ENCODE results near the gene APEX1. TPM values are rescaled to one million over a fixed set of nuclear protein-coding genes. Genes with fewer than 3 reads are reported as not detected.

The APEX1 gene
- total RNA-seq (ENCODE audit: low replicate concordance) = 74.9 and 95.9 TPM in 2 replicates

DNA sequence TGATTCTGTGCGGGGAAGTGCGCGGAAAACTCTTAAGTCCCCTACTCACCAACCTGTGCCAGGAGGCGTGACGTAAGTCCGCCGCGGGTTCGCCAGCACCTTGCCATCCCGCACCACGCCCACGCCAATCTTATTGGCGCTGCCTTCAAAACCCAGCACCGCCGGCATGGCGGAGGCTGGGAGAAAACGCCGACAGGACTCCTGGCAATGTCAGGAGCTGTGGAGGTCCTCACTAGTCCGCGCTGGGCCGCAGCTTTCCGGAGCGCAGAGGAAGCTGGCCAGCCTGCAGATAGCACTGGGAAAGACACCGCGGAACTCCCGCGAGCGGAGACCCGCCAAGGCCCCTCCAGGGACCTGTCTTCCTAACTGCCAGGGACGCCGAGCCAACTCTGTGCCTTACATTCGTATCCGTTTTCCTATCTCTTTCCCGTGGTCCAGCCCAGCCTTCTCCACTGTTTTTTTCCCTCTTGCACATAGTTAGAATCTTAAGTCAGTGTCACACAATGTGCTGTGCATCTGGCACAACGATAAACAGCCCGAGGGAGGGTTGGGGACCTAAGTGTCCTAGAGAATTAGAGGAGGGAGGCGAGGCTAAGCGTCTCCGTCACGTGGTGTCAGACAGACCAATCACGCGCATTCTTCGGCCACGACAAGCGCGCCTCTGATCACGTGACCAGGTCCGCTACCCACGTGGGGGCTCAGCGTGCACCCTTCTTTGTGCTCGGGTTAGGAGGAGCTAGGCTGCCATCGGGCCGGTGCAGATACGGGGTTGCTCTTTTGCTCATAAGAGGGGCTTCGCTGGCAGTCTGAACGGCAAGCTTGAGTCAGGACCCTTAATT is at the start of gene APEX1, which contains the start of gene OSGEP:
Gene APEX1 (plus strand): TSS at position 711 of the 839 bp plus-strand sequence. CDS start 420 bp downstream, outside the sequence.
Gene OSGEP (minus strand): TSS at position 297 of the 839 bp plus-strand sequence. CDS start 129 bp downstream, at position 168.

DNA sequence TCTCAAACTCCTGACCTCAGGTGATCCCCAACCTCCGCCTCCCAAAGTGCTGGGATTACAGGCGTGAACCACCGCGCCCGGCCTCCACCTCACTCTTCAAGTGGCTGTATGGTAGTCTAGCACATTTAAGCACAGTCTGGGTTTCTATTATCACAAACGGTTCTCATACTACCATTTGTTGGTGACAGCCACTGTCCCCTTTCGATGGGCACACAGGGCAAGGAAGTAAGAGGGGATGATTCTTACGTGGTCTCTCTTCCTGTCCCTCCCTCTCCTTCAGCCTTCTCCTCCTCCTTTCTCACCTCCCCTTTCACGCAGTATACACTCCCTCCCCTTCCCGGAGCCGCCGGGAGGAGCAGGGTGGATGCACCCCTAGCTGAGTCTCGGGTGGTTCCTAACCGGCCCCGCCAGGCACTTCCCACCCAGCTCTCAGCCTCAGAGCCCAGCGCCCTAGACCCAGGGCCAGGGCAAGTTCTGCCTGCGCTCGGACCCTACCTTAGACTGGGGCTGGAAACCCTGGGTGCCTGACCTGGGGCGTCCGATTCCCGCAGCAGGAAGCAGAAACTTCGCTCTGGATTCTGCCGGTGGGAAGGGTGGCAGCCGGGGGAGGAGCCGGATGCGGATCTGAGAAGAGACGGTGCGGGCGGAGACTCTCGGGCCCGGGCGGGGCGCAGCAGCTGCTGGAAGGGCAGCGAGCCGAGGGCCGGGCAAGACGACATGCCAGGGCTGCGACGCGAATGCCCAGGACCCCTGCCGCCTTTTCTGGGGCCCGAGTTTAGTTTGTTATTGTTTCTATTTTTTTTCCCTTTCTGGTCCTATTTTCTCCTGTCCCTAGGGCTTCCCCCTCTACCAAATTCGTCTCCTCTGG is 41.9 kb upstream of the APEX1 start, which contains the start of gene TEP1:
Gene TEP1 (minus strand): TSS at position 626 of the 868 bp plus-strand sequence. CDS start 5,062 bp downstream, outside the sequence.

DNA sequence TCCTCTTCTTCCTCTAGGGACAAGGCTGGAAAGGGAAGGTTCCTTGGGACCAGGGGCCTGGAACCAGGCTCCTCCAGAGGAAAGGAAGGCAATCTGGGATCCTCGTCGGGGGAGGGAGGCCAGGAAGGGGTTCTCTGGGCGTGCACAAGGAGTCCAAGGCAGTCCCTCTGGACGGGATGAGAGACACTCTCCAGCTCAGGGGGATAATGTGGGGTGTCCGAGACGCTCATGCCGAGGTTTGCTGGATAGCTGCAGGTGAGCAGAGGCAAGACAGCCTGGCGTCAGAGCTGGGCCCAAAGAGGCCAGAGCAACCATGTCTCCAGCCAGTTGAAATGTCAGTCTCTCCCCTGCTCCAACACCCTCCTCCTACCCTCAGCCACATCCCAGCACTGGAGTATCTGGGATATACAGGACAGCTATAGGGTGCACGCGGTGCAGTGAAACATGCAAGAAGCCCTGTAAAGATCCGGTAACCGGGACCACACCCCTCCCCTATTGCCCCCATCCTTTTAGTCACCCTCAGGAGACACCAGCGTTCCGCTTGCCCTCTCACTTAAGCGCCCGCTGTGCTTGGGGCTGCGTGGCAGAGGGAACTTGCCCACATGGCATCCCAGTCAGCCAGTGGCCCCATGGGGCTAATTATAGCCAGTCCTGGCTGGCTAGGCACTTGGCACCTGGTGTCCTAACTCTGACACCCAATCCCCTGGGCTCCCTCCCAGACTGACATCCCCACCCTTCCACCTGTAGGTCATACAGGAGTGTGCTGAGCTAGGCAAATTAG is 19.3 kb upstream of the APEX1 start, which contains the start of gene KLHL33:
Gene KLHL33 (minus strand): TSS at position 585 of the 781 bp plus-strand sequence. CDS start 355 bp downstream, at position 230.

DNA sequence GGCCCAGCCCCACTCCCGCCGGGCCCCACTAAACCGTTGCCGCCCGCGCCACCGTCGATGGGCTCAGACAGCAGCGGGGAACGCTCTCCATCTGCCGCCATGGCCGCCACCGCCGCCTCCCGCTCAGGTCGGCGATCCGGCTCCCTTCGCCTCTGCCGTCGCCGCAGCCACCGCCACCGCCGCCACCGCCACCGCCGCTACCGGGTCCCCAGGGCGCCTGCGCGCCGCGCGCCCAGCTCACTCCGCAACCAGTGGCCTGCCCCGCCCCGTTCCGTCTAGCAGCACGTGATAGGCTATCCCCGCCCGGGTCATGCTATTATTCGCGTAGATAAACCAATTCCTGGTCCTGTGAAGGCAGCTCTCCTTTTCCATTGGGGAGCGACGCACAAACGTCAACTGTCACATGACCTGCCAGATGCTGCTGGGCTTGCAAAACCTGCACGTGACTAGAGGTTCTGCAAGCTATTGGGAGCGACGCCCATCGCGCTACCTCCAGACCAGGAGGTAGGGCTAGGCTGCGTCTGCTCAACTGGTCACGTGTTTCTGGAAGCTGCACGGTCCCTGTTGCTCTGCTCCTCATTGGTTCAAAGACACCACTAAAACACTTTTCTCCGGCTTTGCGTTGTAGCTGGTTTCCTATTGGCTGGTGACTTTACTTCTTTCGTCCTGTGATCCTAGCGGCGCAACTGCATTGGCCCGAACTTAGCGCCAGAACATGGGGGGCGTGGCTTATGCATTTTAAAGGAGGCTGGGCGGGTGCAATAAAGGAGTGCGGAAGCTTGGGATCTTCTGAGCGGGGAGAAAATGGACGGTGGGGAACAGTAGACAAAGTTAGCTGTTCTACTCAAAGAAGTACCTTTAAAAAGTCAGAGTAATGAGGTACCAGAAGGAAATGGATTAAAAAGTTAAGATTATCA is 6.5 kb downstream of the APEX1 start, which contains the start of gene PIP4P1:
Gene PIP4P1 (minus strand): TSS at position 210 of the 917 bp plus-strand sequence. CDS start 109 bp downstream, at position 101.

DNA sequence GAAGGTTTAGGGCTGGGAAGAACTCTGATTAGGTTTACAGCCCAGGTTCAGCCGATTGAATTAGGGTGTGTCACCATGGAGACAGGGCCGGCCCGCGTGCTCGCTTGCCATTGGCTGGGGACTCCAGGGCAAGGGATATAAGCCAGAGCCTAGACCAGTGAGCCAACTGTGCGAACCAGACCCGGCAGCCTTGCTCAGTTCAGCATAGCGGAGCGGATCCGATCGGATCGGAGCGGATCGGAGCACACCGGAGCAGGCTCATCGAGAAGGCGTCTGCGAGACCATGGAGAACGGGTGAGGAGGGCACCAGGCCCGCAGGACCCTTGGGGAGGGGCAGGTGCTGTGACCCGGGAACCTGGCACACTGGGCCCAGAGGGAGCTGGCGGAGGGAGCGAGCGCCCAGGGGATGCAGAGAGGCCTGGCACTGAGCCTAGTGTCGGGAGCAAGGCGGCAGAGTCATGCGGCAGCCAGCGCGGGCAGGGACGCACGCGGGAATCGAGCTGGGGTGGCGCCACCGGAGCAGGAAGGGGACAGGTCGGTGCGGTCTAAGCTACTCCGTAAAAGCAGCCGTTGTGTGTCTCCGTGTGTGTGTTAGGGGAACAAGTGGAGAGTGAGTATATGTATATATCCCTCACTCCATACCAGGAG is 14.3 kb downstream of the APEX1 start, which contains the start of gene PNP:
Gene PNP (plus strand): TSS at position 165 of the 648 bp plus-strand sequence. CDS start 119 bp downstream, at position 284.

Other genes starting within 250 kb of the APEX1 start
- gene OR11H6, start 231.5 kb upstream of the APEX1 start, total RNA-seq (ENCODE audit: low replicate concordance) = not detected in 2 replicates
- gene OR11H7, start 226.2 kb upstream of the APEX1 start, total RNA-seq (ENCODE audit: low replicate concordance) = not detected in 2 replicates
- gene OR11H4, start 215.9 kb upstream of the APEX1 start, total RNA-seq (ENCODE audit: low replicate concordance) = not detected in 2 replicates
- gene TTC5, start 149.3 kb upstream of the APEX1 start, total RNA-seq (ENCODE audit: low replicate concordance) = 21.8 and 53.5 TPM in 2 replicates
- 31.5 and 46.5 TPM in 2 replicates for gene CCNB1IP1, start 121.9 kb upstream of the APEX1 start, total RNA-seq (ENCODE audit: low replicate concordance)
- gene PARP2, start 111.6 kb upstream of the APEX1 start, total RNA-seq (ENCODE audit: low replicate concordance) = 5.5 and 6.7 TPM in 2 replicates
- gene TEP1, start 41.7 kb upstream of the APEX1 start, total RNA-seq (ENCODE audit: low replicate concordance) = 13.6 and 13.8 TPM in 2 replicates
- 0.23 TPM in 1 of 2 replicates, not detected in the other for gene KLHL33, start 19.1 kb upstream of the APEX1 start, total RNA-seq (ENCODE audit: low replicate concordance)
- gene OSGEP, start 414 bp upstream of the APEX1 start, total RNA-seq (ENCODE audit: low replicate concordance) = 23.1 and 32.9 TPM in 2 replicates
- 17.0 and 19.8 TPM in 2 replicates for gene PIP4P1, start 6.2 kb downstream of the APEX1 start, total RNA-seq (ENCODE audit: low replicate concordance)
- gene PNP, start 14.2 kb downstream of the APEX1 start, total RNA-seq (ENCODE audit: low replicate concordance) = 26.4 and 48.6 TPM in 2 replicates
- gene RNASE10, start 50.3 kb downstream of the APEX1 start, total RNA-seq (ENCODE audit: low replicate concordance) = not detected in 2 replicates
- gene RNASE9, start 105.8 kb downstream of the APEX1 start, total RNA-seq (ENCODE audit: low replicate concordance) = not detected in 2 replicates
- not detected in 2 replicates for gene RNASE11, start 132.8 kb downstream of the APEX1 start, total RNA-seq (ENCODE audit: low replicate concordance)
- not detected in 2 replicates for gene RNASE12, start 136.2 kb downstream of the APEX1 start, total RNA-seq (ENCODE audit: low replicate concordance)
- gene OR6S1, start 186.5 kb downstream of the APEX1 start, total RNA-seq (ENCODE audit: low replicate concordance) = not detected in 2 replicates
- 20.3 and 46.0 TPM in 2 replicates for gene RNASE4, start 229.3 kb downstream of the APEX1 start, total RNA-seq (ENCODE audit: low replicate concordance)
- gene ANG, start 233.5 kb downstream of the APEX1 start, total RNA-seq (ENCODE audit: low replicate concordance) = 8.0 and 8.1 TPM in 2 replicates